Stimulated activated naive CD4-positive, alpha-beta T cell (primary cell): Measurements from ENCODE around the gene CHCT1.
"Not testable (repeated sequence)": the region's sequence is repeated elsewhere in the genome, so short reads cannot be mapped to it uniquely, and the experiment has no call there.

ENCODE experiments used
- DNase-seq, 6 experiments: peaks; one replicate each; lab custom pipeline; 2025; lab: John Stamatoyannopoulos, UW

The CHCT1 gene

DNA sequence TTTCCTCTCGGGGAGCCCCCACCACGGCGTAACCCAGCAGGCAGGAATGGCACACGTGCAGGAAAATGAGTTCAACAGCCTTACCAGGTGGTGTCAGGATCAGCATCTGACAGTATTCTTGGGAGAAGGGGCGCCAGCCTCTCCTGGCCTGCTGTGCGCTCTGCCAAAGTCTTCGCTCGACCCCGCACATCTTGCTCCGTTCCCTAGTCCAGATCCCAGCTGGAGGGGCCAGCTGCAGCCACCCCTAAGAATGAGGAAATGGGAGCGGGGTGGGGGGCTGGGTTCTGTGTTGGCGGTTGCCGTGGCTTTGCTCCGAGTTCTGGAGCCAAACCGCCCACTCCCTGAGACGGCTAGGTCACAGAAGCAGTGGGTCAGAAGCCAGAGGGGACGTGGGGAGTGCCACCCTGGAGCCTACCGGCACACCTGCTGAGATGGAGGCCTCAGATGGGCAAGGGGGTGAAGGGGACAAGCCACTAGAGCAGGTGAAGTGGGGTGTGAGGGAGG, at the start of gene CHCT1:
Gene CHCT1, plus strand, starts transcription at position 328 of the 504 bp plus-strand sequence. Its CDS starts 104 bp downstream, at position 432.
- DNase-seq: no peak

- no peak for DNase-seq
Observed at GRCh38 chr17:60372790-60373483, 49.4 kb upstream of the CHCT1 start.

- not testable (repeated sequence) for DNase-seq
Observed at GRCh38 chr17:60378187-60378586, 44.1 kb upstream of the CHCT1 start.

GRCh38 chr17:60379461-60379860, 42.8 kb upstream of the CHCT1 start:
- DNase-seq: not testable (repeated sequence)

- no peak for DNase-seq
Observed at GRCh38 chr17:60381958-60382357, 40.3 kb upstream of the CHCT1 start.

GRCh38 chr17:60383379-60383778, 38.9 kb upstream of the CHCT1 start:
- no peak for DNase-seq

- DNase-seq: not testable (repeated sequence)
Observed at GRCh38 chr17:60384921-60385320, 37.4 kb upstream of the CHCT1 start.

- no peak for DNase-seq
Observed at GRCh38 chr17:60386147-60387058, 35.9 kb upstream of the CHCT1 start.

GRCh38 chr17:60387666-60388065, 34.6 kb upstream of the CHCT1 start:
- DNase-seq: no peak

DNA sequence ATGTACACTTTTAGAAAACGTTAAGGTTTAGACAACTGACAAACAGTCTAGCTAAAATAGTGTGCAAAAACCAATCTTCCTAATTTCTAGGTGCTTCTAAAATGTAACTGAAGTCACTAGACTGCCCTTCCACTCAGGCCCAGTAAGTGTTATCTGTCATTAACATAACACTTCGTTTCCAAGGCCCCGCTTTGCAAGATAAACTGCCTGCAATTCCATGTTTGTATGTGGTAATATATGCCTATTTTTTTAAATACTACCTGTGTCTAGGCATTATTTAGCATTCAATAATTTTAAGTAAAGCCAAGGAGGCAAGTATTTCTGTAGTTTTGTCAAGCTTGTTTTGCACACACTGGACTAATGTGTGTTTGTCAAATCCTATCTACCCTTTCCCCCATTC, 33.5 kb upstream of the CHCT1 start:
- no peak for DNase-seq

- DNase-seq: no peak
Observed at GRCh38 chr17:60390186-60390585, 32.1 kb upstream of the CHCT1 start.

DNA sequence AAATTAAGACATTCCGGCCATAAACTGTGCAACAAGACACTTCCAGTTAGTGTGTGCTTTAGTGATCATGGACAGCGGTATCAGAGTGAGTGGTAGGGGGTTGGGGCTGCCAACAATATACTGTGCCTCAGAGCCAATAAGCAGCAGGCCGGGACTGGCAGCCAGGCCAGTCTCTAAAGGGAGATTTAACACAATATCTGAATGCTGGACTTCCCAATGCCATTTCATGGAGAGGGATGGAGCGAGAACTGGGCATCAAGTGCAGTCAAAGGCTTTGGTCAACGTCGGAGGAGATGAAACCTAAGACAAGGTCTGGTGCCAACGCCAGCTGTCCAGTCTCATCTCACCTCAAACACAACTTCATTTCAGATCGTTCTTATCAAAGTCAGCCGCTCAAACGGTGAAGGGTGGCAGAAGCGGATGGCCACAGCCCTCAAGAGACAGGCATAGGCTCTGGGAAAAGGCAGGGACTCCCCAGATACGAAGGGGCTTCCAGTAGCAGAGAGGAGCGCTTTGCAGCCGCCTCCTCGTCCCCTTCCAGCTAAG, 31.3 kb upstream of the CHCT1 start:
- peak in 3 of 6 experiments; percentile 6 to 18 (median 18) for DNase-seq

DNA sequence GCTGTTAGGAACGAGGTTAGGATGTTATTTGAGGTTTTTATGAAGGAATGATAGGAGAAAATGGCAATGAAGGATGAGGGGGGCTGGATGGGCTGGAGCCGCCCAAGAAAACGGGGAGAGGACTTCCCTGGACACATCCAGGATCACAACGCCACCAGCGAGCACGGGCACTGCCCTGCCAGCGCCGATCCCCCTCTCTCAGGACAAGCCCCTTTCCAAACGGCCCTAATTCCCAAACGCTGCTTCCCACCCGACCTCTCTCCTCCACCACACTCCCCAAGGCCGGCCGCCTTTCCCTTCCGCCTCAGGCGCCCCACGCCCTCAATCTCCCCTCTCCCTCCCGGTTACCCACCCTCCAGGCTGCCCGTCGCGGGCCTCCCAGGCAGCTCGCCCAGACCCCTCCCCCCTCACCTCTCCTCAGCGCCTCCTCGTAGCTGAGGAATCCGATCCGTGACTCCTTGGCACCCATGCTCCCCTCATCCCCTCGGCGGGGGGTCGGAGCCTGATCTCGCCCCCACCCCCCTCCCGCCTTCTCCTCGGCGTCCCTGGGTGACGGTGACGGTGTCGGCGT, 30.7 kb upstream of the CHCT1 start:
- no peak for DNase-seq

- peak; percentile 93 to 99 (median 96) for DNase-seq
Observed at GRCh38 chr17:60392042-60392844, 30.0 kb upstream of the CHCT1 start, which contains the start of gene USP32. Gene USP32 (minus strand): TSS chr17:60392133. CDS start chr17:60391939, 194 bp downstream.

GRCh38 chr17:60392845-60393702, 29.2 kb upstream of the CHCT1 start:
- peak in 3 of 6 experiments; percentile 3 to 40 (median 26) for DNase-seq

DNA sequence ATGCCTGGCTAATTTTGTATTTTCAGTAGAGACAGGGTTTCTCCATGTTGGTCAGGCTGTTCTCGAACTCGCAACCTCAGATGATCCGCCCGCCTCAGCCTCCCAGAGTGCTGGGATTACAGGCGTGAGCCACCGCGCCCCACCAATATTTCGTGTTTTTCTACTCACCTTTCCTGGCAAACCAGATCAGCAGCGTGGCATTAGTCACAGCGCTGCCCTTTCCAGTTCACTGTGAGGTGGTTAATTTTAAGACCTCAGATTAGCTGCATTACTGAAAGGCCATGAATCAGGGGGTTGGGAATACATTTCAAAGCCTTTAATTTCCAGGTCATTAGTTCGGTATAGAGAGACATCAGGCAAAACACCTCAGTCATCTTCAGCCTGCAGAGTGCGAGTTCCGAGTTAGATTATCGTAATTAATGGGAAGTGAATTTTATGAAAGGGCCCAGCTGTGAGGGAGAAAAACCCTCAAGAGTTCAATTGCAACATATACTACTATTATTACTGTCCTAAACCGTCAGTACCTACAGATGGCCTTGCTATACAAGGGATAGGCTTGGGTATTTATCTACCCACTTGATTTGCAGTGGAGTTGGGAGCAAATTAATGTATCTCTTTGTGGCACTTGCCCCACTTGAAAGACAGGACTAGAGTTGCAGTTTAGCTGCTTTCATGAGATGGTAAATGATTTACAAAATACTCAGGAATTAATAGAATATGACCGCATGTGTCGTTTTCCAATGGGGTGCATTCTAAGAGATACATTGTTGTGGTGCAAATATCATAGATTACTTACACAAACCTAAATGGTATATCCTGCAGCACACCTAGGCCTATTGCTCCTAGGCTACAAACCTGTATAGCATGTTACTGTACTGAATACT, 28.2 kb upstream of the CHCT1 start:
- DNase-seq: no peak

- no peak for DNase-seq
Observed at GRCh38 chr17:60395508-60396065, 26.7 kb upstream of the CHCT1 start.

- no peak for DNase-seq
Observed at GRCh38 chr17:60396412-60396811, 25.9 kb upstream of the CHCT1 start.
